CD4-positive, alpha-beta T cell treated with Interleukin-6 at 100 ng/mL for 8 hours (primary cell): ENCODE data around the gene PPP1R13B.

Experiments used
- DNase-seq: peaks from one replicate; pipeline ENCODE4 v3.0.0-alpha.2; 2020; ENCODE audit warnings: mixed read lengths, low spot score

PPP1R13B gene

DNA sequence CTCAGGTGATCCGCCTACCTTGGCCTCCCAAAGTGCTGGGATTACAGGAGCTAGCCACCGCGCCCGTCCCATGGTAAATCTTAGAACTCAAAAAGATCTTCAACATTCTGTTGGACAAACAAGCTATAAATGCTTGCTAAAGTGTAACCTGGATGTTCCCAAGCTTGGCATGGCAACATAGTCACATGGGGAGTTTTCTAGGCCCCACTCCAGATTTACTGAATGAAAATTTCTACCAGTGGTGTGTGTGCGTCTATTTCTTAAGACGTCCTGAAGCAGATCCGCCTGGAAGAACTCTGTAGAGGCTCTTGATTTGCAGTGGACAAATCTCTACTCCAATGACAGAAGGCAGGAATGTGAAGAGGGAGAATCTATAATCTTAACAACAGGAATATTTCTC is 71.9 kb downstream of the PPP1R13B start:
- no peak for DNase-seq

GRCh38 chr14:103773521-103773920 is 73.9 kb downstream of the PPP1R13B start:
- DNase-seq: no peak

DNA sequence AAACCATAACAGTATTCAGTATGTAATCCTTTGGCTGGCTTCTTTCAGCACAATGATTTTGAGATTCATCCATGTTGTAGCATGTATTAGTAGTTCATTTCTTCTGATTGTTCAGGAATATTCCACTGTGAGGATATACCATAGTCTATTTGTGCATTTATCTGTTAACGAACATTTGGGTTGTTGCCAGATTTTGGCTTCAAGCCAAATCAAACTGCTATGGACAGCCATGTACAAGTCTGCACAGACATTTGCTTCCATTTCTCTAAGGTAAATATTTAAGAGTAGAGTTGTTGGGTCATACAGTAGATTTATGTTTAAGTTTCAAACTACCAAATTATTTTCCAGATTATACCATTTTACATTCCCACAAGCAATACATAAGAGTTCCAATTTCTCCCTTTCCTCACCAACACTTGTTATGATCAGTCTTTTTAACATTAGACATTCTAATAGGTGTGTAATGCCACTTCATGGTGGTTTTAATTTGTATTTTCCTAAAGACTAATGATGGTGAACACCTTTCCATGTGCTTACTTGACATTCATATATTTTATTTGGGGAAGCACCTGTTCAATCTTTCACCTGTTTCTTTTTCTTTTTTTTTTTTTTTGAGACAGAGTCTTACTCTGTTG is 75.2 kb downstream of the PPP1R13B start:
- no peak for DNase-seq

DNA sequence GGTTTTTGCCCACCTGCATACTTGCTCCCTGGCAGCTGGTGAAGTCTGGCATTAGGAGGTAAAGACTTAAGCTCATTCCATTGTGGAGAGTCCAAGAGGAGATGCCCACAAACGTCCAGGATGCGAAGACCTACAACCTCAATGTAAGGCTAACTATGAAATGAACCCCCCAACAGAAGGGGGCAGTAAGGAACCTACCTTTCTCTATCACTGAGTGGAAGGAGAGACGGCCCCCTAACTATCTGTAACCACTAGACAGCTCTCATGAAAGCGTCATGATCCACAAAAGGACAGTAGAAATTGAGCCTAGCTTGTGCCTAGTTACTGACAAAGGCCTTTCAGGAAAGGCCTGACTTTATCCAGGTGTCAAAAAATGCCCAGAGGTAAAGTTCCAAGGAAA is 76.5 kb downstream of the PPP1R13B start:
- DNase-seq: no peak

DNA sequence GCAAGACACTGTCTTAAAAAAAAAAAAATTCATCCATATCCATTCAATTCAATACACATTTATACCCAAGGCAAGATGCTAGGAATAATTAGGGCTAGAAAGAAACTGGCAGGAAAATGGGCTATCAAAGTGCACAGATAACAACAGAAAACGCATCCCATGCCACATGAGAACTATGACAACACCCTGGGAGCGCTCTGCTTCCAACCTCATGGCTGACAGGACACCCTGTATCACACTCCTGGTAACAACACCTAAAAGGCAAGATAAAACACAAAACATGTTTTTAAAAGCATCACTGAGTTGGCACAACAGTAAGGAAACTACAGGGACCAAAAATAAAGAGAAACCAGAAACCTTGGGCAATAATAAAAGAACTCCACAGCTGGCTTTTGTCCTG is 76.9 kb downstream of the PPP1R13B start:
- DNase-seq: no peak

DNA sequence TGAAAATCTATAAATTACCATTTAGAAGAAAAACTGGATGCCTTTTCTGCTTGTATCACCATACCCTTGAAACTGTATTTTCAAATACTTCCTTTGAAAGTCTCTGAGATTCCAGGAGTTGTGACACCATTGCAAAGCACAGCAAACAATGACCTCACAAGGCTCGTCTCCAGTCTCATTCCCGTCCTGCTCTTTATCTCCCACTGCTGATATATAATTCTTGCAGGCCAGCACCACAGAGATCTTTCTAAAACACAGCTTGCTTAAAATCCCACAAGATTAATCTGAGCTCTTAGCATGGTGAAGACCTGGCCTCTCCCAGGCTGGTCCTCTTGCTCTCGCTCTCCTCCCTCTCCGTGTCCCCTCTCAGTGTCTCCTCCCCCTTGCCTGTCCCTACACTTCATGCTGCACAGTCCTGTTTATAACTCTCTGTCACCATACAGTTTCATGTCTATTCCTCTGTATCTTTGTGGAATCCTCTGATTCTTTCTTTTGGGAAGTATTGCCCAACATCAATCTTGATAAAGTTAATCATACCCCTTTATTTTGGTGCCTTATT is 80.0 kb downstream of the PPP1R13B start:
- DNase-seq: no peak

DNA sequence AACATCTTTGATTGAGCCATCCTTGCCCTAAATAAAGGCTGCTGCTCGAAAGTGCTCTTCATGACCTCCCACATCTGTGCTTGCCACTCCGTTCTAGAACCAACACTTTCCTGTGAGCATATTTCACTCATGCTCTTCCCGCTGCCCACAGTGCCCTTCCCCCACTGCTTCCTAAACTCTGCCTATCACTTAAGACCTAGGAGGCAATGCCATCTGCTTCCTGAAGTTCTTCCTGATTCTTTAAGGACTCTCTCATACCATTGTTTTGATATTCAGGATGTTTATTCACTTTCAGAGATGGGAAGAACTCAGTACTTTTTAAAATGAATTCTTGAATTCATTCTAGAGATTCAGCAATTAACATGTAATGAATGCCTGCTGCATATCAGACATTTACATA is 81.8 kb downstream of the PPP1R13B start:
- no peak for DNase-seq

GRCh38 chr14:103763730-103764488 is 83.5 kb downstream of the PPP1R13B start:
- DNase-seq: no peak

DNA sequence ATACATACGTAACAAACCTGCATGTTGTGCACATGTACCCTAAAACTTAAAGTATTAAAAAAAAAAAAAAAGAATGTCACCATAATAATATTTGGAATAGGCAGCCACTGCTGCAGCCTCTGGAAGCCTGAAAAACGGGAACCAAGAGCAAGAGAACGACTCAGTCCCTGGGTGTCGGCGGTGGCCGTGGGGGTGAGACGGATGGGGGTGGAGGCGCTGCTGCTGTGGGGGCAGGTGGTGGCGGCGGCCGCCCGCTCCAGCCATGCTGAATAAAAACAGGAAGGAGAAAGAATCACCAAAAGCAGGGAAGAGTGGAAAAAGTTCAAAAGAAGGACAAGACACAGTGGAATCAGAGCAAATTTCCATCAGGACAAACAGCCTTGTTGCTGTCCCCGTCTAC is 84.8 kb downstream of the PPP1R13B start:
- DNase-seq: no peak

DNA sequence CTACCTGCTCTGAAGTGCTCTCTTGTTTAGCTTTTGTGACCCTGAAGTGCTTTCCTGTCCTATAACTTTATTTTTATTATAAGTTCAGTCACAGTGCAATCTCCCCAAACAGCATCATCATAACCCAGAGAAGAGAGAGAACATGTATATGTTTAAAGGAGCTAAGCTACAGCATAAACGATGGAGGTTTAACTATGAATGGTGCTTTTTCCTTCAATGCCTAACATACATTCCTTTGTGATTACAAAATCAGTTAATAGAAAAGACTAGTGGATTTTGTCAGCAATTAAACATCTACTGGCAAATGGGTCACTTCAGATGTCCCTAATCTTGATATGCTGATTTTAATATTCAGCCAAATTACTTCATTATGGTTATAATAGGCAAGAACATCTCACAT is 85.3 kb downstream of the PPP1R13B start:
- DNase-seq: no peak

DNA sequence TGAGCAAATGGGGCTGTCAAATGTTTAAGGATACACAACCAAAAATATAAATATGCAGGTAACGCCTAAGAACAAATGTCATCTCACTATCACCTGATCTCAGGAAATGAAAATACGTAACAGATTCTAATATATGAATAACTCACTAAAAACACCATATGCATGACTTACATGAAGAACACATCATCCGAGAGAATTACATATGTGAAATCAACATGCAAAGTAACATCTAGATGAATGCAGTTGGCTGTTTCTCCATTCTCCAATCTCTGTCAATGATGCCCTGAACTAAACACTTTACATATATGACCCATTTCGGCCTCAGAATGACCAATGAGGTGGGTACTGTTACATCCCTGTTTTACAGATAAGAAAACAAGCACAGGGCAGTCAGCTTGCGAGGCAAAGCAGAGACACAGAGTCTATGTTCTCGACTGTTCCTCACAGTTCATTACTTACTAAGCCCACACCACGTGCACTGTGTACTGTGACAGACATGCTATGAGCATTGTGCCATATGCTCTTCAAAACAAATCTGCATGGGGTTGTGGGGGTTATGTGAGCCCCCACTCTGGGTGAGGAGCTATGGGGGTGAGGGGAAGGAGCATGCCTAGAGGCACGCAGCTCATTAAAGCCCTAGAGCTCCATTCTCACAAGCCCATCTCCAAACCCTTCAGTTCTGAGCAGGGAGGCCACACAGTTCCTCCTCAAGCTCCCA is 89.2 kb downstream of the PPP1R13B start:
- no peak for DNase-seq

DNA sequence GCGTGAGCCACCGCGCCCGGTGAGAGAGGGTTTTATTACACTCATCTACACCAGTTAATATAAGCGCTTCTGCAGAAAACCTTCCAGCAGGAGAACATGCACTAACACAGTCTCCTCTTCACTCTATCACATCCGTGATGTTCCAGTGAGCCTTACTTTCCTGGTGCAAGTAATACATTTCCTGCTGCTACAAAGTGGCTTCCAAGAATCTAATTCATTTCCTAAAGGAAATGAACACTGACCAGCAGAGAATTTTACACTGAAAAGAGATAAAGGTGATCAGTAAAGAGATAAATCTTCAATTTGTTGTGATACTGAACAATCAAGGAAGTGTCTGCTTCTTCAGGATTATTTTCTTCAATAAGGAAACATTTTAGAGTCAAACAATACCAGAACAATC is 92.3 kb downstream of the PPP1R13B start:
- no peak for DNase-seq

- no peak for DNase-seq
Observed at GRCh38 chr14:103753774-103754173, 93.6 kb downstream of the PPP1R13B start.

GRCh38 chr14:103749860-103750259 is 97.5 kb downstream of the PPP1R13B start:
- no peak for DNase-seq

GRCh38 chr14:103749452-103749851 is 97.9 kb downstream of the PPP1R13B start:
- DNase-seq: no peak

DNA sequence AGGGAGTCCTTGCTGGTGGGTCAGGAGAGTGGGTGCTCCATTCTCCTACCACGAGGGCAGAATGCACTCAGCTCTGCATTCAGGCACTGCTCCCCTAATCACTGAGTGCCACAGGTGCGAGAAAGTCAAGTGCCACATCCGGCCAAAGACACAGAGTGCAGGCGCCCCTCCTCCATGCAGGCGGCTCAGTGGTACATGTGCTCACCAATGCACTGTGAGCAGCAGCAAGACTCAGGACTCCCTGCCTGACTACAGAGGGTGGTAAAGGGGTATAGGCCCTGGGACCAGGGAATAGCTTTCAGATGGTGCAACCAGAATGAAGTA is 98.9 kb downstream of the PPP1R13B start:
- peak; percentile 55 for DNase-seq

DNA sequence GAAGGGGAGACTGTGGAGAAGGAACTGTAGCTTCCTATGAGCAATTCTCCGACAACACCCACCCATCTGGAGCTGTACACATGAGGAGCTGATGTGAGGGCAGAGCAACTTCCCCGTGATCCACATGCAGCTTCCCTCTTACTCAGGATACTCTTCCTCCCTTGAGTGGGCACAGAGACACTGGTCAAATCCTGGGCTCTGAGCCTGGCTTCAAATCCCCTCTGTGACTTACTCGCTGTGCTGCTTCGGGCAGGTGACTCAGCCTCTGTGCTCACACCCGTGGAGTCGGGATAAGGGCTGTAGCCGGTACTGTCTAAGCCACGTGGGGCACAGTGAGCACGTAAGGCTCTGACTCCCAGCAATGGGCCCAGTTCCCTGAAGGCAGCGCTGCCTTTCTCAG is 100.7 kb downstream of the PPP1R13B start:
- no peak for DNase-seq

GRCh38 chr14:103745424-103745823 is 102.0 kb downstream of the PPP1R13B start:
- no peak for DNase-seq

- DNase-seq: no peak
Observed at GRCh38 chr14:103744621-103745395, 102.6 kb downstream of the PPP1R13B start.

- no peak for DNase-seq
Observed at GRCh38 chr14:103743691-103744090, 103.7 kb downstream of the PPP1R13B start.

DNA sequence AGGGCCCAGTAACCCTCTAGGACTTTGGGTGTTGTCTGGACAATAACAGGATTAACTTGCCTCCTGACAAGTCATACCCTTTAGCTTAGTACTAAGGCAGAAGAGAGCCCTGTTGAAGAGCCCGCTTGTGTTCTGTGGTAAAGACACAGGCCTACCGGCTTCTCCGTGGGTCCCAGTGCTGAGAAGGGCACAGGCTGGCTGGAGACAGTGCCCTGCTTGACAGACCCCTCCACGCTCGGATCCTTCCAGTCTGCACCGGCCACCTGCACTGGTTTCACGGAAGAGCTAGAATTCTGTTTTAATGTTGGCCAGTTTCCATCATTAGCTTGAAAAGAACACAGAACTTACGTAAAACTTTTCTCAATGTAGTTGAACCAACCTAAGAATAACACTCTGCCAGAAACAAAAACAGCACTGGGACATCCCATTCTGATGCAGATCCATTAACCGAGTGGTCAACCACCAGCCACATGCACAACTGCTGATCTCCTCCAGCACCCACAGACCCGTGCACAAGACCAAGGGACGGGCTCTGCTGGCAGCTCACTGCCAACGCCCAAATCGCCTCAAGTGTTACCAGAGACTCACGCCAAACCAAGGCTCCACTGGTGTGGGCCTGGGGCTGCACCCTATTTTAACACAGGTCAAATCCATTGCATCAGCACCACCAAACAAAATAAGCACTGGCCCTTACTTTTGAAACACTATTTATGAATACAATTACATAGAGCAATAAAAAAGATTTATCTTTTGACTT is 104.7 kb downstream of the PPP1R13B start:
- no peak for DNase-seq

DNA sequence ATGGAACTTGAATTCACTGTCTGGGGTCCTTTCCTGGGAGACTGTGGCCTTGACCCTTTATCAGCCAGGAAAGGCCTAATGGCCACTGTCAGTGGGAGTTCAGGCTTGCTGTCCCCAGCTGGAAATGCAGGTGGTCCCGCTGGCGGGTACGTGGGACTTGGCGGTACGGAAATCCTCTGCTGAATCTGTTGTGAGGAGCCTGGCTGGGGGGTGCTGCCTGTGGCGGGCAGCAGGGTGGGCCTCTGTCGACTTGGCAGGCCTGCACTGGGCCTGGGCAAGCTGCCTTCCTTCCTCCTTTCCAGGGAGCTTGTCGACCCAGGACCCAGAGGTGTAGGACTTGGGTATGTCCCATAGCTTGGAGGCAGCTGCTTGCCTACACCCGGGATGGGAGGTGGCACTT is 105.5 kb downstream of the PPP1R13B start:
- no peak for DNase-seq
